Stimulated activated CD8-positive, alpha-beta memory T cell treated with anti-CD3 and anti-CD28 coated beads, Interleukin-15, amount 100 ng/mL, for 1 hour (primary cell): ENCODE results near the gene NANS.
"Not testable (repeated sequence)": the region's sequence is repeated elsewhere in the genome, so short reads cannot be mapped to it uniquely, and the experiment has no call there.

ENCODE experiments used
- DNase-seq: peaks from one replicate; pipeline ENCODE4 v3.0.0-alpha.2; 2020; ENCODE audit warnings: low read depth

Gene NANS

DNA sequence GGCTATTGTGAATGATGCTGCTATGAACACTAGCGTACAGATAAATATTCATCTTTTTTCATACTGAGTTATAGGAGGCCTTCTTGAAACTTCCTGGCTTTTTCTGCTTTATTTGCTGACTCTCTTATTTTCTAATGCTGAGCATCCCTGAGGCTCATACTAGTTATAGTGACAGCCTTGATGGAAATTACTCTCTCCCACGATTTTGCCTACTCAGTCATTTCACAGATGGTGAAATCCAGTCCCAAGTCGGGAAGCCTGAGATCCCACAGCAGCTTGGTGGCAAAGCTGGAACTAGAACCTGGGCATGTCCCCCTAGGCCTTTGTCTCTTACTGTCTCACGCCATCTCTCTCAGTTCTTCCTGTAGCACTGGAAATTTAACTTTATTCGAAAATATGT, 22.4 kb downstream of the NANS start:
- no peak for DNase-seq

DNA sequence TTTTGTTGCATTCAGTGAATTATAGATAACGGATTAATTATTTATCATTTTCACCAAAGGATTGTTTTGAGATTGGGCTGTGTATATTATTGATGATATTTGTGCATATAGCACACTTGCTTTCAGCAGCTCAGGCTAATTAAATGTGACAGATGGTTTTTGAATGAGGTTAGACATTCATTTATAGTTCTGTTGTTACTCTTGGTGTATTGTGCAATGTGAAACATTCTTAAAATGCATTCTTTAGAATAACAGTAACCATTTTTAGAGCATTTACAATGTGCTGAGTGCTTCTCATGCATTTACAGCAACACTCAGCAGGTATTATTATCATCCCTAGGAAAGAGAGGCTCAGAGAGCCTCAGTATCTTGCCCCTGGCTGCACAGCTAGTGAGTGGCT, 23.8 kb downstream of the NANS start:
- no peak for DNase-seq

DNA sequence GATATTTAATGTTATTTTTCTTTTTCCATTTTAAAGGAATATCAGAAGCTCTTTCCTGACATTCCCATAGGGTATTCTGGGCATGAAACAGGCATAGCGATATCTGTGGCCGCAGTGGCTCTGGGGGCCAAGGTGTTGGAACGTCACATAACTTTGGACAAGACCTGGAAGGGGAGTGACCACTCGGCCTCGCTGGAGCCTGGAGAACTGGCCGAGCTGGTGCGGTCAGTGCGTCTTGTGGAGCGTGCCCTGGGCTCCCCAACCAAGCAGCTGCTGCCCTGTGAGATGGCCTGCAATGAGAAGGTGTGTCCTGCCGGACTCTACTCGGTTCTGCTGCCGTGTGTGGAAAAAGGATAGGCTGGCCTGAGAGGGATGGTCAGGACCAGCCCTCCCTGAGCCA, 24.2 kb downstream of the NANS start:
- no peak for DNase-seq

DNA sequence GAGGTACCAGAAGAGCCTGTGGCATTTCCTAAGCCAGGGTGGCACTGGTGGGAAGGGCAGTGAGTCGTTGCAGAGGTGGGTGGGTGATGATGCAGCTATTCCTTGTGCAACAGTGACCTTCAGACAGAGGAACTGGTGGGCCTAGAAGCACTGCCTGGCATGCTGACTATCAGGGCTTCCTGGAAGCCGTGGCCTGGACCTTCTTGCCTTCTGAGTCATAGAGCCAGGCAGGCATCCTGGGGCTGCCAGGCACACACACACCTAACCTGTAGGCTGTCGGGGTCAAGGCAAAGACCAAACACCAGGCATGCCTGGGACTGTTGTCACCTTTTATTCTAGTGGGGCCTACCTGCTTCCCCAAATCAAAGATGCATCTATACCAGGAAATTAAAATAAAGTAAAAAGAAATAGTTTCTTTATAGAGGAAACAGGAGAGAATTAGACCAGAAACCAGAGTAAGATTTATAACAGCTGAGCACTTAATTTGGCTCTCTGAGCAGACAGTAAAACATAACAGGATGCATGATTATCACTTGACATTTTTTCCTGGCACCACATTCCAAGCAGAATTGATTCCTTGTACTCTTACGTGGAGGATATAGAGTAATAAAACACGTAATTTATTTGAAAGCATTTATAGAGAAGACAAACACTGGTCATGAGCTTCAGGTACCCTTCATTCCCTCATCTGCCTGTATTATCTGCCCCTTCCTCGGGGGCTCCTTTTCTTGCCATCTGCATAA, 25.1 kb downstream of the NANS start:
- no peak for DNase-seq

DNA sequence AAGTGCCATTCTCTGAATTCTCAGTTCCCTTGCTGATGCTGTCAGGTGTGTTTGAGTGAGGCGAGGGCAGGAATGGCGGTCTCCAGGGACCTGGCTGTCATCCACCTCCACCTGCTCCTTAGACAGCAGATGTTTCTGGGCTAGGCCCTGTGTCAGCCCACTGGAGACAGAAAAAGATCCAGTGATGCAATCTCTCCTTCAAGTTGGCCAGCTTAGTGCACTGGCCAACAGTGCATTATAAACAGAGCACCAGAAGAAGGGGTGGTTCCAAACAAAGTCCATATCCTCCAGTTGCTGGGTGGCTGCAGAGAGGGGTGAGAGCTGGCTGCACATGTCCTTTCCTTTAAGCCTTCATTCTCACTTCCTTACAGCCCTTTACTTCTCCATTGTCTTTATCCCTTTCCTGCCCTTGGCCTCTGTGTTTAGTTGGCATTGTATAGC, 26.5 kb downstream of the NANS start:
- no peak for DNase-seq

DNA sequence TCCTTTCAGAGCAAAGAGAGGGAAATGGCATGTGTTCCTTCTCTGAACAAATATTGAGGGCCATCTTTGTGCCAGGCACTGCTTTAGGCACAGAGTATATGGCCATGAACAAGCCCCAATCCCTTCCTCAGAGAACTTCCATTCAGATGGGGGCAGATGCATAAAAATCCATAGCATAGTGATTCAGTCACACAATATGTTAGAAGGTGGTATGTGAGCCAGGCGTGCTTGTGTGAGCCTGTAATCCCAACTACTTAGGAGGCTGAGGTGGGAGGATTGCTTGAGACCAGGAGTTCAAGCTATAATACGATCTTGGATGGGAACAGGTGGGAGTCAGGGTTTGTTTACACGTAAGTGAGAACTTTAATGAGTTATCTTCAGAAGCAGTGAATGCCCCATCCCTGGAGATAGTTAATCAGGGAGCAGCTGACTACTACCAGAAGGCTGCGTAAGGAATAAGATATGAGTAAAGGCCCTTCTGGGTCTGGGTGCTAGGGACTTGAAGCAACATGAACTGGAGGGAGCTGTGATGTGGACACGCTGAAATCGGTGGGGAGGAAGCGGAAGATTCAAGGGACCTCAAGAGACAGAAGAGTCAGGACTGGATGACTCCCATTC, 27.1 kb downstream of the NANS start:
- DNase-seq, result no peak

DNA sequence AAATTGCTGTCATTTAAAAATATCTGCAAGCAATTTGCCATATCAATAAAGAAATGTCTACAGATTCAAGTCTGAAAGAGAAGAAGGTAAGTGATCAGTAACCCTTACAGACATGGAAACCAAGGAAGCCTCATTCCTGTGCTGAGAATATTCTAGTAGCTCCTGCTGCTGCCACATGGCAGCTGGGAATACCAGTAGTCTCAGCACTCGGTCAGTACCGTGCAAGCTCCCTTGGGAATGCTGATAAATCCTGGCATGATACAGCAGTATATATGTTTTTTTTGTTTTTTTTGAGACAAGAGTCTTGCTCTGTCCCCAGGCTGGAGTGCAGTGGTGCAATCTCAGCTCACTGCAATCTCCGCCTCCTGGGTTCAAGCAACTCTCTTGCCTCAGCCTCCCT, 27.9 kb downstream of the NANS start:
- no peak for DNase-seq

DNA sequence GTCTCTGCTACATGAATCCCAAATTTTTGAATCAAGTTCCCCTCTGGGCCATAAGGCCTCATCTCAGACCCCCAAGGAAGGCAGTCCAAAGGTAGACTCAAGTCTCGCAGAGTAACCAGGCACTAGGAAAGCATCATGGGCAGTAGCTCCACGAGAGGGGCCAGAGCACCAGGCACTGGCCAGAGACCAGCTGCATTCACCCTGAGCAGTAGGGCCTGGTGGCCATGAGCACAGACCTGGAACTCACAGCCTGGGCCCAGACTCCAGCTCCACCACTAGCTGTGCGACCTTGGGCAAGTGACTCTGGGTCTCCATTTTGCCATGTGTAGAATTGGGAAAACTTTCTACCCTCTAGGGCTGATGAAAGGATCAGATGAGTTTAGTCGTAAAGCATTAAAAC, 28.5 kb downstream of the NANS start:
- no peak for DNase-seq

DNA sequence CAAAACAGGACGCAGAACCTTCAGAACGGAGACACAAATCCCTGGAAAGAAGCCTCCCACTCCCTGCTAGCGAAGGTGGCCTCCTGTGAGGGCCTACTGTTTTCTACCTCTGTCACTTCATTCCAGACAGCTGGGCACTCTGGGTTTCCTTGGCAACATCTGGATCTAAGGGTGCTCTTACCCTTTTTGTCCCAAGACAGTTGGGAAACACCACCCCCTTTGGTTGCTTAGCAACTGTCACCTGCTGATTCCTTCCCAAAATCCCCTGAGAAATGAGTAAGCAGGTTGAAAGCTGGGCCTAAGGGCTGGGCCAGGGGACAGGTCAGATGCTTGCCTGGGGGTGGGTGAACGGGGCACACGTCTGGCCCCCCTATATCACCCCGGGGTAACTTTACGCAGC, 29.4 kb downstream of the NANS start:
- DNase-seq, result no peak

DNA sequence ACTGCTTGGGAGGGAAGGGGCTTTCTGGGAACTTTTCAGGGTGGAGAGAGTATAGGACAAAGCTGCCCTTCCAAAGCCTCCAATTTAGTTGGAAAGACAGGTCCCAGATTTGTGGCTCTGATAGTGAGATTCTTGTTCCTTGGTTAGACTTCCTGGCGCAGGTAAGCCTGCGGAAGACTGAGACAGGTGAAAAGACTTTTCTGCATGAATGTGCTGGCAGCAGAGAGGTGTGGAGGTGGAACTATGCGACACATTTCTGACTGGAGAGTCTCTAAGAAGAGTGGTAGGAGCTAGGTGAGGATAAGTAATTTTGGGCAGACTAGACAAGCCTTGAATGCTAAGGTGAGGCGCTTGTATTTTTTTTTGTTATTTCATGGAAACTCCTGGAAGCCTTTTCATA, 29.9 kb downstream of the NANS start:
- no peak for DNase-seq

DNA sequence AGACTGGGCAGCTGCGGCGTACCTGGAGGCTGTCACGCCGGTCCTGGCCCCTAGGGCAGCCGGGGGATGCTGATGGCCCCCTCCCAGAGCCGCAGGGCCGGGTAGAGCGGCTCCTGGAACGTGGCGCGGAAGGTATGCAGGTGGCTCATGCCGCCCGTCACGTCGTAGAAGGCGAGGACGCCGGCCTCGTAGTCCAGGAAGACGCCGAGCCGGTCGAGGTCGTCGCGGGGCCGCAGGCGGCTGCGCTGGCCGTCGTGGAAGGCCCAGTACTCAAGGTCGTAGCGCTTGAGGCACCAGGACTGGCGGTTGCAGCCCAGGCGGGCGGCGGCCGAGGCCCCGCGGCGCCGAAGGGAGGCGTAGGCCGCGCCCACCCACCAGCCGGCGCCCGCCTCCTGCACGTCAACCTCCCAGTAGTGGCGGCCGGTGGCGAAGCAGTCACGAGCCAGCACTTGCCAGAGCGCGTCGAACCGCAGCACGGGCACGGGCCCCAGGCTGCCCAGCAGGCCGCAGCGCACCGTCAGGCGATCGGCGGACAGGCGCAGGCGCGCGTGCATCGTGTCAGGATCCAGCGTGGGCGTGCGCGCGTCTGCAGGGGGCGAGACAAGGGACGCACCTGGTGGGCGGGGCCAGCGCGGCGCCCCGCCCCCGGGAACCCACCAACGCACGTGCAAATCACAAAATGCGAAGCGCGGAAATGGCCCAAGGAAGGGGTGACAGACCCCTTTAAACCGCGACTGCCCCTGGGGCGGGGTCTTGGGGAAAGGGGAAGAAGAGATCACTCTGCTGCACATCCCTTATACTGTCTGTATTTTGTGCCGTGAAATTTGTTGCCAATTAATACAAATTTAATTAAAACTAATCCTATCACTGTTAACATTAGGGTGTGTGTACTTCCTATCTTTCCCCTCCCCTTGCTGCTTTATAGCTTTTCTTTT, 31.2 kb downstream of the NANS start:
- no peak for DNase-seq

DNA sequence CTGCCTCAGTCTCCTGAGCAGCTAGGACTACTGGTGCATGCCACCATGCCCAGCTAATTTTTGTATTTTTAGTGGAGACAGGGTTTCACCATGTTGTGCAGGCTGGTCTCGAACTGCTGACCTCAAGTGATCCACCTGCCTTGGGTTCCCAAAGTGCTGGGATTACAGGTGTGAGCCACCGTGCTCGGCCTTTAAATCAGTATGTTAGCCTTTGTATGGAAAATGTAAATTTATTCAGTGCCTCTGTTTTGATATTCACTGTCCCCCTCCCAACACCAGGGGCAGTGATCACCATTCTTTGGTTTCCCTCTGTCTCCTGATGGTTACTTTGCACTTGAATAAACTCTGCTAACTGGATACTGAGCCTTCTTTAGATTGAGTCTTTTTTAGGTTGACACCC, 34.1 kb downstream of the NANS start:
- DNase-seq, result not testable (repeated sequence)

DNA sequence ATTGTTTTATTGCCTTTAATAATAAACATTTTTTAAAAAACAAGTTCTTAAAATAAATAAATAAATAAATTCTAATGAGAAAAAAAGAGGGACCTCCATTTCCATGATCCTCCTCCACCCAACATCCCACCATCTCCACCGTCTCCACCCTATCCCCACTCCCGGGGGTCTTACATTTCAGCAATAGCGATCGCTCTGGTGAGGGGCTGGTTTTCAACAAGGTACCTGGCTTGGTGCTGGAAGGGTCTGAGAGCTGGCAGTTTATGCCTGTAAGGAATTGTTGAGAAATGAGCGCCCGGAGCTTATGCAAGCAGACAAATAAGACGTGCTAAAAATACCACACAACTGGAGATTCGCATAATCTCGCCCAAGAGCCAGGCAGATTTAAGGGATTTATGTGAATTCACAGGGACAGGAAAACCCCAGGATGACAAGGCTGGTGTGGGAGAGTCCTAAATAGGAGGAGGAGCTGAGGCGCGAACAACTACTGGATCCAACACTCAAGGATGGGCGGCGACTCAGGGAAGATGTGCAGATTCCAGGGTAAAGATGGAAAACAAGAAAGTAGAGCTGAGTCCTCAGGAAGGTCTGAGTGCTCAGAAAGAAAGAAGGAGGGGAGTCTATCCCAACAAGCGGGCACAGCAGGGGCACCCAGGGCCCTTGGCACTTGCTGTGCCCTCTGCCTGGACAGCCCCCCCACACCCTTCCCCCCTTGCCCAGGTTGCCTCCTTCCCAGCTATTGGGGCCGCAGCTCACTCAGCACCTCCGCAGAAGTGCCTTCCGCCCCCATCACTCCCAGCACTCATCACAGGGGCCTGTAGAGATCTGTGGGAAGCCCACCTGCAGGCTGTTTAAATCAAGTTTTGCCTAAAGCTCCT, 35.4 kb downstream of the NANS start:
- DNase-seq, result no peak

DNA sequence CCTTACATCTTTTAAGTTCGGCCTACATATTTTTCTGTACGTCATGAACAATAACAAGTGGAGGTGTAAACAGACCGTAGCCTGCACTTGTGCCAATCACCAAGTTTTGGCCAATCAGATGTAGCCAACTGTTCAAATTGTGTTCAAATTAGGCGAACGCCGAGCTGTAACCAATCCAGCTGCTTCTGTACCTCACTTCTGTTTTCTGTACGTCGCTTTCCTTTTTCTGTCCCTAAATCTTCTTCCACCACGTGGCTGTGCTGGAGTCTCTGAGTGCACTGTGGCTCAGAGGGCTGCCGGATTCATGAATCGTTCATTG, 36.0 kb downstream of the NANS start:
- no peak for DNase-seq

DNA sequence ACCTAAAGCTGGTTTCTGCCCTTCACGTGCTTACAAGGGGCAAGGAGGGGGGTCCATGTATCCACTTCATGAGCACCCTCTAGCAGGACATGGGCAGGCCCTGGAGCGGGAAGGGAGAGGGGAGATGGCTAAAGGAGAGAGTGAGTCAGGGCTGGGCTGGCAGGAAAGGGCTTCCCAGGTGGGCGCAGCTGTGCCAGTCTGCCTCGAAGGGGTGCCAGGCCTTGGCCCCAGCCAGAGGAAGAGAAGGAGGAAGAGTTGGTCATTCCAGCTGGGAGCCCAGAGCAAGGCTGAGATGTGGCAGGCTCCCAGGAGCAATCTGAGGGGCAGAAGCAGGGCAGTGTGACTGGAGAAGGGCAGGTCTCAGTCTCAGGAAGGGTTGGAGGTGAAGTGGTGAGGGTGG, 37.8 kb downstream of the NANS start:
- no peak for DNase-seq

DNA sequence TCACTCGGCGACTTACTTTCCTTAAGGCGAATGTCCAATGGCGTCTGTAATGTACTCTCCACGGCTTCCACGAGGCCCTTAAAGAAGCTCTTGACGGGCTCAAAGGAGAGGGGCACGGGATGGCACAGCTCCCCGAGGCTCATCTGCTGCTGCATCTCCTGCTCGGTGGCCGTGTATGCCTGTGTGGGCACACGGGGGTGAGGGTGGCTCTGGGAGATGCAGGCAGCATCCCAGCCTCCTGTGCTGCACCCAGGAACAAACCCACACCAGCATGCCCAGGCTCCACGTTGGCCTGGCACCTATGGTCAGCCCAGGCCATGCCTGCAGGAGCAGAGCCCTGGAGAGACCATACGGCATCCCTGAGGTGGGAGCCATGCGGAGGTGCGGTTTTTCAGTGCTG, 38.3 kb downstream of the NANS start:
- no peak for DNase-seq

DNA sequence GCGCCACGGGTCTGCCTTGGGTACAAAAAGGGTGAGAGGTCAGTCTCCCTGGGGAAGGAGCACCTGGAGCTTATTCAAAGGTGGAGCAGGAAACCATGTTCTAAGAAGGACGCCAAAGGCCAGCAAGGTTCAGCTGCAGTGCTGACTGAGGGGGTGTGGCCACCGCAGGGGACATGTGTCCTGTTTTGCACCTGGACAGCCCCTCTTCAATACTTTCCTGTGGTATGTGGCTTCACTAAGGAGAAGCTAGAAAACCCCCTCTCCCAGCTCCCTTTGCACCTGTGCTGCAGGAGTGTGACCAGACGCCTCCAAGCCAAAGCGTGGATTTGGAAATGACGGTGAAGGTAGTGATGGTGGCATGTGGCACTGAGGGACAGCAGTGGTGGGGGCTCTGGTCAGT, 38.9 kb downstream of the NANS start:
- no peak for DNase-seq

DNA sequence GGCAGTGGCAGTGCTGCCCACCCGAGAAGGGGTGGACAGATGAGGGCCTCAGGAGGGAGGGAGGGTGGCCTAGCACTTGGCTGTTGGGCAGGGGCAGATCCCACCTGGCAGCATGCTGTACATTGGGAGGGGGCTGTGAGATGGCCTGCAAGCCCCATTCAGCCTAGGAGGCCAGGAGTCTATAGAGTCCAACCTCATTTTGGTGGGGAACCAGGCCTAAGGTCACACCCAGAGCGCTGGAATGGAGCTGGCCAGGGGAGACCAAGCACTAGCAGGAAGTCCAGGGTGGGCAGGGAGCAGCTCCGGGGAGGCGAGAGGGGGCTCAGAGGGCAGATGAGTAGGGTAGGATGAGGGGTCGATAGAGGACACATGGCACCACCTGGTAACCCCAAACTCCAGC, 39.6 kb downstream of the NANS start:
- no peak for DNase-seq

DNA sequence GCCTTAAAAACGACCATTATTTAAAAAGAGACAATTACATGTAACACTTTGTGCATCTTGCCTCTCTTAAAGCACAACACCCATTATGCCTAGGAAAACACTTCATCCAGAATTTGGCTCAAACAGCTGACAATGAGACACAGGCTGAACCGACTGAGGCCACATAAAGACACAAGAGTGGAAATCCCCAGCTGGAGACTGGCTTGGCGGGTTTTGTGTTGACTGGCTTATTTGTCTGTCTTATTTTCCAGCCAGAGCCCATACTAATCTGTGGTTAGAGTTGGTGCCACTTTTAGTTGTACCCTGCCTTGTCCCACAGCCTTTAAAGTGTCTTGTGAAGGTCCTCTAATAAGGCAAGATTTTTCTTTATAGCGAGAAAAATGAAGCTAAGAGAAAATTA, 41.3 kb downstream of the NANS start:
- DNase-seq, result no peak

DNA sequence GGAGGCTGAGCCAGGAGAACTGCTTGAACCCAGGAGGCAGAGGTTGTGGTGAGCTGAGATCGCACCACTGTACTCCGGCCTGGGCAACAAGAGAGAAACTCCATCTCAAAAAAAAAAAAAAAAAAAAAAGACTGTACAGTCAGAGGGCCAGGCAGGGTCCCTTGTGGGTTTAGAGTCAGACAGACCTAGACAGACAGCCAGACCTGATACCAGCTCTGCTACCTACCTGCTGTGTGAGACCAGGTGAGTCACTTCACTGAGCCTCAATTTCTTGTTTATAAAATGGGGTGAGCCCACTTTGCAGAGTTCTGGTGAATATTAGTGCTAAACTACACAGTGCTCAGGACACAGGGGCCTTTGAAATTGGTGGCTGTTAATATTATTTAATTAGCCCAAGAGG, 42.8 kb downstream of the NANS start:
- DNase-seq, result no peak

DNA sequence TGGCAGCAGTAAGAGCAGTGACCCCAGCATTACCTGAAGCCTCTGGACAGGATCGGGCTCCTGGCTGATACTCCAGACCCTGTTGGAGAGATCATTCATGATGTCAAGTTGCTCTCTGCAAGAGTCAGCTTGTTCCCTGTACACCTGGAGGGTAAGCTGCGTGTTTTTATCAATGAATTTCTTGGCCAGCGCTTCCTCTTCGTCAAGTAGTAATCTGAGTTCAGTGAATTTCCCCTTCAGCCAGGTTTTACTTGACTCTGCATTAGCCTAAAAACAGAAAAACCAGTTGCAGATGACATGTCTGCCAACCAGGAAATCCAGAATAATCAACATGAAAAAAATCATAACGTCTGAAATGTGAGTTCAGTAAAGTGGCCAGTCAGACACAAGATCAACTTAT, 43.4 kb downstream of the NANS start:
- no peak for DNase-seq

DNA sequence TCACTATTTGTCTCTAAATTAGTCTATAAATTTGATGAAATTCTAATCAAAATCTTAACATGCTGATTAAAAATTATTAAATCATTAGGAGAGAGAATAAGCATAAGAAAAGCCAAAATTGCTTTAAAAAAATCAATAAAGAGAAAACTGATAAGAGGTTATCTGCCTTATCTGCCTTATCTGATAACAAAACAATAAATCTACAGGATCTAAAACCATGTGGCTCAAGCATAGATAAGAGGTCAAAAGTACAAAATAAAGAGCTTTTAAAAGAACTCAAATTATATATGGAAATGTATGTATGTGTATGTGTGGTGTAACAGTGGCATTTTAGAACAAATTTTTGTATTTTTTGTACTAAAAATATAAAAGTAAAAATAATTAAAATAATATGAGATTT, 43.9 kb downstream of the NANS start:
- no peak for DNase-seq
